ENCODE results near the gene TSPO2. TPM values are rescaled to one million over a fixed set of nuclear protein-coding genes. Genes with fewer than 3 reads are reported as not detected.
A peak's percentile ranks its signal among the peaks of the same experiment; 100 is the strongest.

TSPO2 gene
- total and polyA plus RNA-seq, 9 of the 15 experiments (the other 6 are each of a cell fraction or from before 2014, with no cell fraction given): not detected

DNA sequence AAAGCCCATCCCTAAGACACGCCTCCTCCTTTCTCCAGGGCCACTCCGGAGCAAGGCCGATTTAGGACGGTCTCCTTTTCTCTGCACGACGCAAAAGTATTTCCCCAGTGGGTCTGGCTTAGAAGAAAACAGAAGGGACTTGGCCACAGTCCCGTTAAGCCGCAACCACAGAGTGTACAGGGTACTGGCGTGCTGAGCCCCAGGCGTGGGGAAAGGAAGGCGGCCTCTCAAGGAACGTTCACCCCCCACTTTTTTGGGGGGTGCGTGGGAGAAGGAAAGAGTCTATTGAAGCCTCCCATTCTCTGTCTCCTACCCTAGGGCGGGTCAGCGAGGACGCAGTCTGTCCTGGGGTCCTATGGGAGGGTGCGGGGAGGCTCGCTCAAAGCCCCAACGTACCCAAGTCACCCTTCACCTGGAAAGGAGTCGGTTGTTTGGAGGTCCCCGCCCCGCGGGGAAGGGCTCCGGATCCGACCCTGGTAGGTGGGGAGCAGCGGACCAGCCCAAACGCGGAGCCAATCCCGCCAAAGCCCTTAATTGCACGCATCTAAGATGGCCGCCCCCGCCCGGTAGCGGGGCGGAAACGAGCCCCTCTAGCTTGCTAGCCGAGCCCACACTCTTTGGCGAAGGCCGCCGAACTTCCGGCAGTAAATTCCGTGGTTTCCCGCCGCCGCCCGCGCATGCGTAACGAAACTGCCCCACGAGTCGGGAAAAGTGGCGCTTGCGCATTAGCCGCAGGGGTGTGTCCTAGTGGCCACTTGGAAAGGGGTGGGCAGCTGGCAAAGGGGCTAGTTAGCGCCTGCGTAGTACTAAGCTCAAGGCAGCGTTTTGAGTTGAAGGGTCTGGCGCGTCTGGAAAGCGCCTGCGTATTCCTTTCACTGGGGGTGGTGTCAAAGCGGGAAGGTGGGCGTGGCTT, 29.9 kb downstream of the TSPO2 start, which contains the start of gene OARD1 (continued):
- TF ChIP-seq, protein P1, sequence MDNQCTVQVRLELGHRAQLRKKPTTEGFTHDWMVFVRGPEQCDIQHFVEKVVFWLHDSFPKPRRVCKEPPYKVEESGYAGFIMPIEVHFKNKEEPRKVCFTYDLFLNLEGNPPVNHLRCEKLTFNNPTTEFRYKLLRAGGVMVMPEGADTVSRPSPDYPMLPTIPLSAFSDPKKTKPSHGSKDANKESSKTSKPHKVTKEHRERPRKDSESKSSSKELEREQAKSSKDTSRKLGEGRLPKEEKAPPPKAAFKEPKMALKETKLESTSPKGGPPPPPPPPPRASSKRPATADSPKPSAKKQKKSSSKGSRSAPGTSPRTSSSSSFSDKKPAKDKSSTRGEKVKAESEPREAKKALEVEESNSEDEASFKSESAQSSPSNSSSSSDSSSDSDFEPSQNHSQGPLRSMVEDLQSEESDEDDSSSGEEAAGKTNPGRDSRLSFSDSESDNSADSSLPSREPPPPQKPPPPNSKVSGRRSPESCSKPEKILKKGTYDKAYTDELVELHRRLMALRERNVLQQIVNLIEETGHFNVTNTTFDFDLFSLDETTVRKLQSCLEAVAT (IDR thresholded peaks at IDR 0.05): peak in 1 of 2 experiments; percentile 79; a peak in 1 of 4 replicates
- TF ChIP-seq HDAC3 (IDR thresholded peaks at IDR 0.05; ENCODE audit: borderline replicate concordance, partially characterized antibody) (no peak), PHF20 (IDR thresholded peaks at IDR 0.05; ENCODE audit: partially characterized antibody) (peak; percentile 41), FOXK2 (conservative IDR thresholded peaks at IDR 0.05 in 1 of 2, IDR thresholded peaks at IDR 0.05 in 1 of 2; ENCODE audit: low read depth in 2 of 2) (peak; percentile 45 to 66; a peak in 2 of 4 replicates), PHTF2 (CRISPR knock-in tag; IDR thresholded peaks at IDR 0.05) (peak; percentile 85), GATA2 (CRISPR knock-in tag; IDR thresholded peaks at IDR 0.05) (no peak), MTA3 (IDR thresholded peaks at IDR 0.05; ENCODE audit: borderline replicate concordance) (0 out of 2 replicates have a peak, but pooled peaks have one; percentile 86), SRSF1 (IDR thresholded peaks at IDR 0.05; ENCODE audit: low read depth, low read length) (no peak), FOXA3 (CRISPR knock-in tag; conservative IDR thresholded peaks at IDR 0.05 in 1 of 2, IDR thresholded peaks at IDR 0.05 in 1 of 2) (no peak), MYNN (IDR thresholded peaks at IDR 0.05) (no peak), MYNN (CRISPR knock-in tag; IDR thresholded peaks at IDR 0.05) (no peak), GTF2A2 (tag; IDR thresholded peaks at IDR 0.05) (no peak), PCBP2 (IDR thresholded peaks at IDR 0.05; ENCODE audit: low read depth, low read length, poor library complexity, severe bottlenecking) (no peak), ZNF12 (CRISPR knock-in tag; IDR thresholded peaks at IDR 0.05) (no peak), NUFIP1 (IDR thresholded peaks at IDR 0.05; ENCODE audit: partially characterized antibody) (no peak)
- TF ChIP-seq, protein P2, sequence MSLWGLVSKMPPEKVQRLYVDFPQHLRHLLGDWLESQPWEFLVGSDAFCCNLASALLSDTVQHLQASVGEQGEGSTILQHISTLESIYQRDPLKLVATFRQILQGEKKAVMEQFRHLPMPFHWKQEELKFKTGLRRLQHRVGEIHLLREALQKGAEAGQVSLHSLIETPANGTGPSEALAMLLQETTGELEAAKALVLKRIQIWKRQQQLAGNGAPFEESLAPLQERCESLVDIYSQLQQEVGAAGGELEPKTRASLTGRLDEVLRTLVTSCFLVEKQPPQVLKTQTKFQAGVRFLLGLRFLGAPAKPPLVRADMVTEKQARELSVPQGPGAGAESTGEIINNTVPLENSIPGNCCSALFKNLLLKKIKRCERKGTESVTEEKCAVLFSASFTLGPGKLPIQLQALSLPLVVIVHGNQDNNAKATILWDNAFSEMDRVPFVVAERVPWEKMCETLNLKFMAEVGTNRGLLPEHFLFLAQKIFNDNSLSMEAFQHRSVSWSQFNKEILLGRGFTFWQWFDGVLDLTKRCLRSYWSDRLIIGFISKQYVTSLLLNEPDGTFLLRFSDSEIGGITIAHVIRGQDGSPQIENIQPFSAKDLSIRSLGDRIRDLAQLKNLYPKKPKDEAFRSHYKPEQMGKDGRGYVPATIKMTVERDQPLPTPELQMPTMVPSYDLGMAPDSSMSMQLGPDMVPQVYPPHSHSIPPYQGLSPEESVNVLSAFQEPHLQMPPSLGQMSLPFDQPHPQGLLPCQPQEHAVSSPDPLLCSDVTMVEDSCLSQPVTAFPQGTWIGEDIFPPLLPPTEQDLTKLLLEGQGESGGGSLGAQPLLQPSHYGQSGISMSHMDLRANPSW (CRISPR knock-in tag; IDR thresholded peaks at IDR 0.05): no peak
- TF ChIP-seq, protein P3, sequence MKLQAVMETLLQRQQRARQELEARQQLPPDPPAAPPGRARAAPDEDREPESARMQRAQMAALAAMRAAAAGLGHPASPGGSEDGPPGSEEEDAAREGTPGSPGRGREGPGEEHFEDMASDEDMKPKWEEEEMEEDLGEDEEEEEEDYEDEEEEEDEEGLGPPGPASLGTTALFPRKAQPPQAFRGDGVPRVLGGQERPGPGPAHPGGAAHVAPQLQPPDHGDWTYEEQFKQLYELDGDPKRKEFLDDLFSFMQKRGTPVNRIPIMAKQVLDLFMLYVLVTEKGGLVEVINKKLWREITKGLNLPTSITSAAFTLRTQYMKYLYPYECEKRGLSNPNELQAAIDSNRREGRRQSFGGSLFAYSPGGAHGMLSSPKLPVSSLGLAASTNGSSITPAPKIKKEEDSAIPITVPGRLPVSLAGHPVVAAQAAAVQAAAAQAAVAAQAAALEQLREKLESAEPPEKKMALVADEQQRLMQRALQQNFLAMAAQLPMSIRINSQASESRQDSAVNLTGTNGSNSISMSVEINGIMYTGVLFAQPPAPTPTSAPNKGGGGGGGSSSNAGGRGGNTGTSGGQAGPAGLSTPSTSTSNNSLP (IDR thresholded peaks at IDR 0.05; ENCODE audit: borderline replicate concordance, low read depth, low read length): no peak
- TF ChIP-seq, protein P4, sequence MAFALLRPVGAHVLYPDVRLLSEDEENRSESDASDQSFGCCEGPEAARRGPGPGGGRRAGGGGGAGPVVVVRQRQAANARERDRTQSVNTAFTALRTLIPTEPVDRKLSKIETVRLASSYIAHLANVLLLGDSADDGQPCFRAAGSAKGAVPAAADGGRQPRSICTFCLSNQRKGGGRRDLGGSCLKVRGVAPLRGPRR (CRISPR knock-in tag; IDR thresholded peaks at IDR 0.05): no peak
- TF ChIP-seq, protein P5, sequence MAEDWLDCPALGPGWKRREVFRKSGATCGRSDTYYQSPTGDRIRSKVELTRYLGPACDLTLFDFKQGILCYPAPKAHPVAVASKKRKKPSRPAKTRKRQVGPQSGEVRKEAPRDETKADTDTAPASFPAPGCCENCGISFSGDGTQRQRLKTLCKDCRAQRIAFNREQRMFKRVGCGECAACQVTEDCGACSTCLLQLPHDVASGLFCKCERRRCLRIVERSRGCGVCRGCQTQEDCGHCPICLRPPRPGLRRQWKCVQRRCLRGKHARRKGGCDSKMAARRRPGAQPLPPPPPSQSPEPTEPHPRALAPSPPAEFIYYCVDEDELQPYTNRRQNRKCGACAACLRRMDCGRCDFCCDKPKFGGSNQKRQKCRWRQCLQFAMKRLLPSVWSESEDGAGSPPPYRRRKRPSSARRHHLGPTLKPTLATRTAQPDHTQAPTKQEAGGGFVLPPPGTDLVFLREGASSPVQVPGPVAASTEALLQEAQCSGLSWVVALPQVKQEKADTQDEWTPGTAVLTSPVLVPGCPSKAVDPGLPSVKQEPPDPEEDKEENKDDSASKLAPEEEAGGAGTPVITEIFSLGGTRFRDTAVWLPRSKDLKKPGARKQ (CRISPR knock-in tag; IDR thresholded peaks at IDR 0.05): no peak

Measured in K562 (cell line).